NAMALWA (cell line): Measurements from ENCODE around the gene GPATCH11.

Experiments used
- DNase-seq: peaks from one replicate; pipeline ENCODE4 v3.0.0-alpha.2; 2015; ENCODE audit warnings: low spot score

Gene GPATCH11

DNA sequence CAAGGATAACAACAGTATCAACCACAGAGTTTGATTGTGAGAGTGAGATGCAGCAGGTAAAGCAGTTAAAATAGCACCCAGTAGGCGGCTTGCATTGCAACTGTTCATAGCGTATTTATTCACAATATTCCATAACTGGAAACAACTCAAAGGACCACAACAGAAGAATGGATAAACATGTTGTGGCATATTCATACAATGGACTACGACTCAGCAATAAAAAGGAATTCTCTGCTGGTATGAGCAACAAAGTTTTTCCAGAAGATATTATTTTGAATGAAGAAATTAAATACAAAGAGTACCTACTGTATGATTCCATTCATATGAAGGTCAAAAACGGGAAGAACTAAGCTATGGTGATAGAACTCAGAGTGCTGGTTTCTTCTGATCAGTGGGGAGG, 25.2 kb downstream of the GPATCH11 start:
- no peak for DNase-seq

DNA sequence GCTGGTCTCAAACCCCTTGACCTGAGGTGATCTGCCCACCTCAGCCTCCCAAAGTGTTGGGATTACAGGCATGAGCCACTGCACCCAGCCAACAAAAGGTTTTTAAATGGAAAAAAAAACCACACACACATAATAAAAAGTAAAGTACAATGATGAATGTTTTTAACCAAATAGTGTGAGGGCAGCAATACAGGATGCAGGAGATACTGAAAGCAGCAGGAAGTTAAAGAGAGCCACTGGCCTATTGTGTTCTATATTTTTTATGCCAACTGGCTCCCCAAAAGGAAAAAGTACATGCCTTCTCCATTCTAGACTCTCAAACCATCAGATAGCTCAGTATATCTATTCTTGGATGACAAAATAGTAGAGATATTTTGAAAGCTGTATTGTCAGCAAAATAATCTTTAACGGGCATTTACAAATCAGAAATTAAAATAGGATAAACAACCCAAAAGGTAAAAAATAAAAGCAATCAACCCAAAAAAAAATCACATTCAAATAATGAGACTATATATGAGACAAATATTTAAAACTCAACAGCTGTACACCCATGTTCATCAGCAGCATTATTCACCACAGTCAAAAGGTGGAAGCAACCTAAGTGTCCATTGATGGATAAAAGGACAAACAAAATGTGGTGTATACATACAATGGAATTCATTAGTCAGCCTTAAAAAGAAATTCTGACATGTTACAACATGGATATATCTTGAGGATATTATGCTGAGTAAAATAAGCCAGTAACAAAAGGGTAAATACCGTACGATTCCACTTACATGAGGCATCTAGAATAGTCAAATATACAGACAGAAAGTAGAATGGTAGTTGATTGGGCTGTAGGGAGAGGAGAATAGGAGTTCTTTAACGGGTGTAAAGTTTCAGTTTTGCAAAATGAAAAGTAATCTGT, 26.2 kb downstream of the GPATCH11 start:
- DNase-seq, result no peak

DNA sequence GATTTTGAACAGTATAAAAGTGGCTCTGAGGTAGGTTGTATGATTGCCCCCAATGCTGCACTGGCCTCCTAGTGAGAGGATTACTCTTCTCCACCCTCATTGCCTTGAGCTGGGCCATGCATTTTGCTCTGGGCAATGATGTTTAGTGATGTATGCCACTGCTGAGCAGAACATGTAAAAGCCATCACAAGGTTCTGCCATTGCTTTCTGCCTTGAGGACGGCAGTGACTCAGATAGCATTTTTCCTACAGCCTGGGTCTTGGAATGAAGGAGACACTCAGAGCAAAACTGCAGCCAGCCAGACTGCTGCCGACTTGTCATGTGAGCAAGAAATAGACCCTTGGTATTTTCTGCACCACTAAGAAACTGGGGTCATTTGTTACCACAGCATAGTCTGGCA, 27.6 kb downstream of the GPATCH11 start:
- DNase-seq, result no peak

DNA sequence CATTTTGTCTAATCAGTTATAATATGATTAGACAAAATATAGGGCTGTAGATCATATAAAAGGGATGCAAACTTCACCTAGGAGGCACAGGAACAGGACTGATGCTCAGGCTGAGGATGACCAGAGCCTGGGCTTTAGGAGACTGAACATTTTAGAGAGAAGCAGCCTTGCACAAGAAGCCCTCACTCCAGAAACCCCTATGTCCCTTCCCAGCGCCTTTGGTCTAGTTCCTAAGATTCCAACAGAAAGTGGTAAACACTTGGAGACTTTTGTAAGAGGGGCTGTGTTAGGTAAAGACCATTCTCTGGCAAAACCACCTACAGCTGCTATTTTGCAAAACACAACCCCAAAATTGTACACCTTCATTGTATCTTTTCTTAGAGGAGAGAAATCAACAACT, 33.2 kb downstream of the GPATCH11 start:
- no peak for DNase-seq

DNA sequence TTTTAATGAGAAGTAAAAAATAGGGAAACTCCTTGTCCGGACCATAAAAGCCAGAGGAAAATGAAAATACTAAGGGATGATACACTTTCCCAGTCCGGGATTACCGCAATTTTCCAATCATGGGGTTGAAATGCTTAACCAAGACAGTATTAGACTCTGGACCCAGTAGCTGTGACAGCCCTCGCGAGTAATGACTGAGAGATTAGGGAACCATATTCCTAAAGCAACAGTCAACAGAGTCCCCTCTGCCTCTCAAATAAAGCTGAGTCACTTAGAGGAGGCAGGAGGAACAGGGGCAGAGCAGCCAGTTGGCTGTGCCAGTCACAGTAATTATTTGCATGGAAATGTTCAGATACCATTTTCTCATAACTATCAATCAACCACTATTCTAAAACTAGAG, 34.8 kb downstream of the GPATCH11 start:
- DNase-seq, result no peak

DNA sequence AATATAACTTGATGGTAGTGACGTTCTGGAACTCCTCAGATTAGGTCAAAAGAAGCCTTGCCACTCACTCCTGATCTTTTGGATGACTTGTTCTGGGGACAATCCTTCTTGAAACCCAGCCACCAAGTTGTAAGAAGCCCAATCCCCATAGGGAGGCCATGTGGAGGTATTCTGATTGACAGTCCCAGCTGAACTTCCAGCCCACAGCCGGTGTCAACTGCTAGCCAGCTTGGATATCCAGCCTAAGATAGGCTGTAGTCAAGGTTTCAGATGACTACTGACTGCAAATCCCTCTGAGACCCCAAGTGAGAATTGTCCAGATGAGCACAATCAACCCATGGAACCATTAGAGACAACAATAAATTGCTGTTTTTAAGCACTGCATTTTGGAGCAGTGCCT, 41.1 kb downstream of the GPATCH11 start:
- DNase-seq, result no peak

DNA sequence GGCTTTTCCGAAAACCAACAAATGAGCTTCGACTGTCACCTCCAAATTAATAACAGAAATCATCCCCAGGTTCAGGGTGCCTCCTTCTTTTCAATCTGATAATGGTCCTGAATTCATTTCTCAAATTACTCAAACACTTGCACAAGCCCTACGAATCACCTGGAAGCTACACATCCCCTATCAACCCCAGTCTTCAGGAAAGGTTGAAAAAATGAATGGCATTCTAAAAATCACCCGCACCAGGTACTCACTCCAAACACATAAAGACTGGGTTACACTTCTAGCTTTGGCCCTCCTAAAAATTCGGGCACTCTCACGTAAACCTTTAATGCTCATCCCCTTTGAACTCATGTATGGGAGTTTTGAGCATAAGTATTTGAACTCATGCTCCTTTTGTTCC, 48.6 kb downstream of the GPATCH11 start:
- no peak for DNase-seq

DNA sequence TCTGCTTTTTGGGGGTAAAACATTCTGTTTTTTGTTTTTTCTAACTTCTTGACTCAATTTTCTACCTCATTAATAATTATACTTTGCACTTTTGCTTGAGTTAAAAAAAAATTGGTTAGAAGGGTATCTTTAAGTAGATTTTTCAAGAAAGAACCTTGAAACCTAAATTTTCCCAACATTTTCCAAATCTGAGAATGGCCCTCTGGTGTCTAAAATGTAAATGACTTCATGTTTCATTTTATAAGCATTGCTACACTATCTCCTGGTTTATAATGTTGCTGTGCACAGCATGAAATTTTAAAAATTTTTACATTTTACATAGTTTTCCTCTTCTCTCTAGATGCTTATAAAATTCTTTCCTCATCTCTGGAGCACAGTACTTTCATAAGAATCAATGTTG, 58.2 kb downstream of the GPATCH11 start:
- DNase-seq, result no peak

DNA sequence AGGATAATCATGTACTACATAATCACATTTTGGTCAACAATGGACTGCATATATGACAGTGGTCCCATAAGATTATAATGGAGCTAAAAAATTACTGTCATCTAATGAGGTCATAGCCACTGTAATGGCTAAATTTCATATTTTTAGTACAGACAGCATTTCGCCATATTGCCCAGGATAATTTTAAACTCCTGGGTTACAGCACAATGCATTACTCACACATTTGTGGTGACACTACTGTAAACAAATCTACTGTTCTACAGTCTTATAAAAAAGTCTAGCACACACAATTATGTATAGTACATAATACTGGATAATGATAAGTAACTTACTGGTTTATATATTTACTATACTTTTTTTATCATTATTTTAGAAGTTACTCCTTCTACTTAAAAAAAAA, 59.7 kb downstream of the GPATCH11 start:
- DNase-seq, result no peak

DNA sequence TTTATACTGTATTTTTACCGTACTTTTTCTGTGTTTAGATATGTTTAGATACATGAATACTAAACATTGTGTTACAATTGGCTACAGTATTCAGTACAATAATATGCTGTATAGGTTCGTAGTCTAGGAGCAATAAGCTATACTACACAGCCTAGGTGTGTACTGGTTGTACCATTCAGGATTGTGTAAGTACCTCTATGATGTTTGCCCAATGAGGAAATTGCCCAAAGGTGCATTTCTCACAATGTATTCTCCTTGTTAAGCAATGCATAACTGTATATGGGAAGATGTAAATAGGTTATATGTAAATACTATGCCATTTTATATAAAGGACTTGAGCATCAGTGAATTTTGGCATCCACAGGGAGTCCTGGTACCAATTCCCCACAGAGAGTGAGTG, 61.7 kb downstream of the GPATCH11 start:
- DNase-seq, result no peak

DNA sequence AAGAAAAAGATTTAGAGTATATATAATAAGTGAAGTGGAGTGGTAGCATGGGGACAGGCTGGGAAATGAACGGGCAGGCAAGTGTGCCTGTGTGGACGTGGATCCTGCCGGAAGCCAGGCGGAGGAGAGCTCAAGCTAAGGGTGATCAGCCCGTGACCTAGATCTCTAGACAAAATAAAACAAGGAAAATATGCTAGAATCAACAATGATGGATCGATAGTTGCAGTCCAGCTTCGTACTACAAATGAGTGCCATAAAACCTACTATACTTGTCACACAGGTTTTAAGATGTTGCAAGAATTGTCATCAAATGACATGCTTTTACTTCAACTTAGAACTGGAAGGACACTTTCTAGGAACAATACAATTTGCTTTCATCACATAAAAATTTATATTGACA, 64.0 kb downstream of the GPATCH11 start:
- DNase-seq, result no peak
